Mucosa of descending colon (tissue), 3 donors: ENCODE results near the gene CAMKMT. TPM values are rescaled to one million over a fixed set of nuclear protein-coding genes. Genes with fewer than 3 reads are reported as not detected.
"Not testable (repeated sequence)": the region's sequence is repeated elsewhere in the genome, so short reads cannot be mapped to it uniquely, and the experiment has no call there.

ENCODE experiments used
- ATAC-seq: fragments of 200-7000 bp; cut with Tn5 transposase; one replicate; pipeline ENCODE4 v1.9.1; 2020; ENCODE audit warnings: mild to moderate bottlenecking, moderate library complexity
- DNase-seq, 3 donors: peaks; one replicate each; pipeline ENCODE4 v3.0.0-alpha.2; 2020
- H3K36me3 ChIP-seq: fragments of 200-600 bp; one replicate; pipeline ENCODE4 v1.8.0; 2021; ENCODE audit warnings: low read depth, mild to moderate bottlenecking
- H3K4me1 ChIP-seq: fragments of 200-600 bp; one replicate; pipeline ENCODE4 v1.8.0; 2021; ENCODE audit warnings: low read depth, mild to moderate bottlenecking
- H3K4me3 ChIP-seq: fragments of 200-600 bp; one replicate; pipeline ENCODE4 v1.8.0; 2021; ENCODE audit warnings: mild to moderate bottlenecking
- H3K9me3 ChIP-seq: fragments of 200-600 bp; one replicate; pipeline ENCODE4 v1.8.0; 2021; ENCODE audit warnings: mild to moderate bottlenecking
- CTCF ChIP-seq: fragments of 200-600 bp; IDR thresholded peaks from one replicate; pipeline ENCODE4 v1.8.0; 2022; ENCODE audit warnings: antibody characterized with exemption, mild to moderate bottlenecking
- intact Hi-C, 2 donors: fragments of 100-400 bp; cut with DNase I in 1 of 2; cut with micrococcal nuclease in 1 of 2; formaldehyde crosslinking; loops; one replicate each; pipeline versions ENCODE4 v1.11.0 to v1.11.1; 2022; cut with DNase I, micrococcal nuclease
- total RNA-seq, 3 donors: library from RNA; stranded (reverse); fragmentation: NEBNext Ultra II Directional in 2 of 3; extraction: Animal tissue kit (Norgen Biotek cat#: 25700) in 2 of 3; gene quantifications; one replicate each; pipeline versions ENCODE4 v1.2.1 to v1.2.4, GENCODE V29; 2021 to 2023
- donor health status: DM: no; HTN: no; CAD: no; lungs with moderate emphysema.
- donor health status: DM: no; HTN: no; CAD: no.
- donor health status: DM: no; HTN: yes; CAD: no.

Gene CAMKMT
- total RNA-seq, 3 donors from 2014 or later, result 13.2 to 16.0 (median 14.1) TPM

DNA sequence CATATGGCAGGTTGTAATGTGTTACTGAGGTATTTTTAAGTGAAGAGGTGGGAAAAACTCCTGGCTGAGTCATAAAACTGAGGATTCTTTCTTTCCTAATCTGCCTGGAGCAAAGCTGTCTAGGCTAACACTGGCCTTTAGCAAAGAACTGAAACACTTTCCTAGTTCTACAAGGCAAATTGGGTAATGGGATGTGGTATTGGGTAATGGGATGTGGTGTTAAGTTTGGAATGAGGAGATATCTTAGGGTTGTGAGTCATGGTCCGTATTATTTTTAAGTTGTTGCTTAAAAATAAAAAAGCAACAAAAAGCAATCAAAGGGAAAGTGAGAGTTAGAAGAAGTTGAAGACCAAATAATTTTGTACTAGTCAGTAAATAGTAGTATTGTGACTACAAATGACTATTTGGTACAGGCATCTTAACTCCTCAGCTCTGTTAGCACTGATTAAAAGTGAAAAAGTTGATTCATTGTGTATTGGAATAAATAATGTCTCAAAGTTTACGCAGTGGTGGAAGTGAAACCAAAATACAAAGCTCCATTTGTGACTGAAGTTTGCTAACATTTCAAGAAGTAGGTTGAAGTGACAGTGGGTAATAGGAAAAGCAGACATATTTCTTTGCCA lies 216.8 kb downstream of the CAMKMT start:
- no peaks in the 10 kb centered on the region for H3K4me1 ChIP-seq
- intact Hi-C loops, result no loop called here
- H3K36me3 ChIP-seq, result no peaks in the 10 kb centered on the region
- DNase-seq (no peak), ATAC-seq (no peak)
- TF ChIP-seq CTCF, result no peak
- no peak overlapping the region for H3K4me3 ChIP-seq
- no peaks in the 10 kb centered on the region for H3K9me3 ChIP-seq

DNA sequence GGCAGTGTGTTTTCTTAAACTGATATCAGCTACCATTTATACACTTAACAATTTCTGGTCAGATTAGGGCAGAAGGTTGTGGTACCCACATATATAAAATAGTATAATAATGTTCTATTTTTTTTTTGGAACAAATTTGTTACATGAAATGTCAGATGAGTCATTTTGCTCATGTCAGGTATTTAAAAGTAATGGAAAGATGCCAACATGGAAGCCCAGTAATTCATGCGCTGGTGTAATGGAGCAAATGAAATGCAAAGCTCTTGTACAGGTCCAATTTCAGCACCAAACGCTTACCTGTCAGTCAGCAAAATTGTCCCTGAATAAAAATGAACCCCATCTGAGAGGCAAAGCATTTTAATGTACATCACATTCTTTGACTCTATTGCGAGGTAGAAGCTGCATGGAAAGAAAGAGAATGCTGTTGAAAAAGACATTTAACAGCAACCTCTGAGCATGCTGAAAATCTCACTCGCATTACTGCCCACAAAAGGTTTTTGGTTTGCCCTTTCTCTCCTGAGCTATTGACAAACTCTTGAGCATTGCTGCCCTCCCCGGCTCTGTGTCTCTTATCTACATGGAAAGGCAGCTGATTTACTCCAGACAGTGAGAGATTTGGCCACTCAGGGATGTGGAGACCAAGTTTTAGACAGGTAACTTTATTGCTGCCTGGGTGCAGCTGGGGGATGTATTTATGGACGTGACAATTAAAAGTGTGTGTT lies 217.5 kb downstream of the CAMKMT start:
- Histone ChIP-seq H3K36me3 (no peaks in the 10 kb centered on the region), H3K4me3 (no peak overlapping the region), H3K9me3 (no peaks in the 10 kb centered on the region), H3K4me1 (no peaks in the 10 kb centered on the region)
- TF ChIP-seq CTCF, result no peak
- ATAC-seq, result no peak
- intact Hi-C loops, result no loop called here
- DNase-seq, result no peak

DNA sequence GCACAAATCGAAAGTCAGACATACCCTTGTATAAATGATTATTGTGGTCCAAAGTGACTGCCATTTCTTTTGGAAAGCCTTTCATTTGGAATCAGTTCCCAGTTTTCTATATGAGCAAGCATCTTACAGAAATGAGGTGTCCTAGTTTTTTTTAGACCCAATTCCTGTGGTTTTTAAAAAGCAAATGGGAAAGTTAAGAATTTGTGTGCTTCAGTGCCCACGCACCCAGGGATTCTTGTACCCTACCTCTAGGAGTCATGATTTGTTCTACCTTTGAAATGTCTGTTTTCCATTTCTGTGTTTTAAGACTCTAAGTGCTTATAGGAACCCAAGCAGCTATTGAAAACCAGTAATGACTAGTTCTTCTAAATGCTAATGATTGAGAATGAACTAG lies 218.1 kb downstream of the CAMKMT start:
- Histone ChIP-seq H3K9me3 (no peaks in the 10 kb centered on the region), H3K4me3 (no peak overlapping the region), H3K36me3 (no peaks in the 10 kb centered on the region), H3K4me1 (no peaks in the 10 kb centered on the region)
- DNase-seq (no peak), ATAC-seq (no peak)
- TF ChIP-seq CTCF, result no peak
- intact Hi-C loops, result no loop called here

GRCh38 chr2:44580875-44581515 lies 219.2 kb downstream of the CAMKMT start:
- TF ChIP-seq CTCF, result no peak
- H3K4me3 ChIP-seq, result no peak overlapping the region
- H3K4me1 ChIP-seq, result no peaks in the 10 kb centered on the region
- intact Hi-C loops, result no loop called here
- no peaks in the 10 kb centered on the region for H3K9me3 ChIP-seq
- H3K36me3 ChIP-seq, result no peaks in the 10 kb centered on the region
- ATAC-seq (no peak), DNase-seq (no peak)

GRCh38 chr2:44582363-44583008 lies 220.7 kb downstream of the CAMKMT start:
- no peak for TF ChIP-seq CTCF

DNA sequence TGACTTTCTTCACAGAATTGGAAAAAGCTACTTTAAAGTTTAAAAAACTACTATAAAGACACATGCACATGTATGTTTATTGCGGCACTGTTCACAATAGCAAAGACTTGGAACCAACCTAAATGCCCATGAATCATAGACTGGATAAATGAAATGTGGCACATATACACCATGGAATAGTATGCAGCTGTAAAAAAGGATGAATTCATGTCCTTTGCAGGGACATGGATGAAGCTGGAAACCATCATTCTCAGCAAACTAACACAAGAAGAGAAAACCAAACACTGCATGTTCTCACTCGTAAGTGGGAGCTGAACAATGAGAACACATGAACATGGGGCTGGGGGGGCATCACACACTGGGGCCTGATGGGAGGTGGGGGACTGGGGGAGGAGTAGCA lies 233.9 kb downstream of the CAMKMT start:
- ATAC-seq, DNase-seq, intact Hi-C loops, H3K4me3 ChIP-seq, H3K36me3 ChIP-seq, H3K4me1 ChIP-seq, H3K9me3 ChIP-seq: not testable (repeated sequence)

More at GRCh38 chr2:44582363-44583008, 220.7 kb downstream of the CAMKMT start:
- no peaks in the 10 kb centered on the region for H3K4me1 ChIP-seq
- intact Hi-C loops, result no loop called here
- H3K4me3 ChIP-seq, result no peak overlapping the region
- no peaks in the 10 kb centered on the region for H3K9me3 ChIP-seq
- DNase-seq (no peak), ATAC-seq (no peak)
- H3K36me3 ChIP-seq, result no peaks in the 10 kb centered on the region
